Ishikawa (cell line): ENCODE data around the gene LCAT.

Source experiments
- CEBPB ChIP-seq: IDR thresholded peaks from 2 replicates; pipeline ENCODE4 v1.6.1; 2012
- CREB1 ChIP-seq: IDR thresholded peaks from 2 replicates; pipeline ENCODE4 v1.6.1; 2012; ENCODE audit warnings: low read depth
- EGR1 ChIP-seq: IDR thresholded peaks from 2 replicates; pipeline ENCODE4 v1.6.1; 2012
- EP300 ChIP-seq: IDR thresholded peaks from 2 replicates; pipeline ENCODE4 v1.6.1; 2012; ENCODE audit warnings: borderline replicate concordance
- FOXM1 ChIP-seq: IDR thresholded peaks from 2 replicates; pipeline ENCODE4 v1.6.1; 2012; ENCODE audit warnings: low read depth, borderline replicate concordance
- MAX ChIP-seq: IDR thresholded peaks from 2 replicates; pipeline ENCODE4 v1.6.1; 2012
- NFIC ChIP-seq: IDR thresholded peaks from 2 replicates; pipeline ENCODE4 v1.6.1; 2012
- RAD21 ChIP-seq: IDR thresholded peaks from 2 replicates; pipeline ENCODE4 v1.6.1; 2012; ENCODE audit warnings: low read depth
- TAF1 ChIP-seq: IDR thresholded peaks from 2 replicates; pipeline ENCODE4 v1.6.1; 2012; ENCODE audit warnings: low read depth, mild to moderate bottlenecking
- TCF12 ChIP-seq: IDR thresholded peaks from 2 replicates; pipeline ENCODE4 v1.6.1; 2012; ENCODE audit warnings: low read depth
- TEAD4 ChIP-seq: IDR thresholded peaks from 2 replicates; pipeline ENCODE4 v1.6.1; 2012
- USF1 ChIP-seq: IDR thresholded peaks from 2 replicates; pipeline ENCODE4 v1.6.1; 2012
- YY1 ChIP-seq: IDR thresholded peaks from 2 replicates; pipeline ENCODE4 v1.6.1; 2012; ENCODE audit warnings: low read depth
- ZBTB7A ChIP-seq: IDR thresholded peaks from 2 replicates; pipeline ENCODE4 v1.6.1; 2012; ENCODE audit warnings: low read depth
- TF ChIP-seq, protein P1 (sequence below): IDR thresholded peaks from 2 replicates; pipeline ENCODE4 v1.6.1; 2012; ENCODE audit warnings: low read depth, mild to moderate bottlenecking

Gene LCAT

DNA sequence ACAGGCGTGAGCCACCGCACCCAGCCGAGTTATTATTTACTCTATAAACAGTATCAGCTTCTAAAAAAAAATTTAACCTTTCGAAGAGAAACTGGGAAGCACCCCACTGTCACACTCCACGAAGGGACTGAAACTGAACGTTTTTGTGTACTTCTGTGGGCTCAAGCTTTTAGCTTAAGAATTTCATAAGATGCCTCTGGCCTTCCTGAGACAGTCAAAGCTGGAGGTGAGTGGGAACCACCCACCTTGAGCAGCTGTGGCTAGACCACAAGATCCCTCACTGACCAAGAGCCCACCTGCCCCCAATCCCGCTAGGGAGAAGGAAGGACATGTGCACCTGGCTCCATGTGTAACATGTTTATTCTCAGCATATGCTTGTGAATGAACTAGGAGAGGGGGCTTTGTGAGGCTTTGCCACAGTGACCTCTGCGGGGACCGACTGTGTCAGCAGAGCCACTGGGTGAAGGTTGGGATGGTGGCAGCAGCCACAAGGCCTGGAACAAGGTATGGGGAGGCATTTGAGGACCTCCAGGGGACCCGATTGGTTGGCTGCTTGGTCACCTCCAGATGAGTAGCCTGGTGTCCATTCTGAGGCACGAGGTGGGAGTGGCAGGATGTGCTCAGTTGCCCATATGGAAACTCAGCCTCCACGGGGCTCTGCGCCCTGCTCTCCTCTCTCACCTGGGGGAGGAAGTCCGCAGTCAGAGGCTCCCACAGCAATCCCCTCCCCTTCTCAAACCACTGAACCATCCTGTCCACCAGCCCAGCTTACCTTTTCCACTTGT lies 31.6 kb upstream of the LCAT start:
- TF ChIP-seq TAF1 (no peak), MAX (no peak), TCF12 (no peak), CREB1 (no peak), USF1 (no peak), FOXM1 (no peak)

DNA sequence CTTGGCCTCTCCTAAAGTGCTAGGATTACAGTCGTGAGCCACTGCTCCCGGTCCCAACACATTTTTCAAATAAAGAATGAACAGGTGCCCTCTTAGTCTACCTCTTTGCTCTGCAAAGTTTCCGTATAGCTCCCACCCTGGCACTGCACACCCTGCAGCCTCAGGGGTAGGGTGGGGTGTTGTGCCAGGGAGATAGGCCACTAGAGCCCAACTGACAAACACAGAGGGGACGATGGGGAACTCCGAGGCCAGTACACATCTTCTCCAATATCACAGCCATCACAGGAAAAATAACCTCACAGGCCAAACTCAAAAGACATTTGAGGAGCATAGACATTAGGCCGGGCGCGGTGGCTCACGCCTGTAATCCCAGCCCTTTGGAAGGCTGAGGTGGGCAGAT lies 27.2 kb upstream of the LCAT start:
- TF ChIP-seq YY1 (no peak), CEBPB (no peak), TEAD4 (no peak), TCF12 (no peak), CREB1 (no peak), FOXM1 (no peak), ZBTB7A (no peak), RAD21 (no peak), EGR1 (no peak), NFIC (no peak), EP300 (no peak), USF1 (no peak), TAF1 (no peak)
- TF ChIP-seq, protein P1, sequence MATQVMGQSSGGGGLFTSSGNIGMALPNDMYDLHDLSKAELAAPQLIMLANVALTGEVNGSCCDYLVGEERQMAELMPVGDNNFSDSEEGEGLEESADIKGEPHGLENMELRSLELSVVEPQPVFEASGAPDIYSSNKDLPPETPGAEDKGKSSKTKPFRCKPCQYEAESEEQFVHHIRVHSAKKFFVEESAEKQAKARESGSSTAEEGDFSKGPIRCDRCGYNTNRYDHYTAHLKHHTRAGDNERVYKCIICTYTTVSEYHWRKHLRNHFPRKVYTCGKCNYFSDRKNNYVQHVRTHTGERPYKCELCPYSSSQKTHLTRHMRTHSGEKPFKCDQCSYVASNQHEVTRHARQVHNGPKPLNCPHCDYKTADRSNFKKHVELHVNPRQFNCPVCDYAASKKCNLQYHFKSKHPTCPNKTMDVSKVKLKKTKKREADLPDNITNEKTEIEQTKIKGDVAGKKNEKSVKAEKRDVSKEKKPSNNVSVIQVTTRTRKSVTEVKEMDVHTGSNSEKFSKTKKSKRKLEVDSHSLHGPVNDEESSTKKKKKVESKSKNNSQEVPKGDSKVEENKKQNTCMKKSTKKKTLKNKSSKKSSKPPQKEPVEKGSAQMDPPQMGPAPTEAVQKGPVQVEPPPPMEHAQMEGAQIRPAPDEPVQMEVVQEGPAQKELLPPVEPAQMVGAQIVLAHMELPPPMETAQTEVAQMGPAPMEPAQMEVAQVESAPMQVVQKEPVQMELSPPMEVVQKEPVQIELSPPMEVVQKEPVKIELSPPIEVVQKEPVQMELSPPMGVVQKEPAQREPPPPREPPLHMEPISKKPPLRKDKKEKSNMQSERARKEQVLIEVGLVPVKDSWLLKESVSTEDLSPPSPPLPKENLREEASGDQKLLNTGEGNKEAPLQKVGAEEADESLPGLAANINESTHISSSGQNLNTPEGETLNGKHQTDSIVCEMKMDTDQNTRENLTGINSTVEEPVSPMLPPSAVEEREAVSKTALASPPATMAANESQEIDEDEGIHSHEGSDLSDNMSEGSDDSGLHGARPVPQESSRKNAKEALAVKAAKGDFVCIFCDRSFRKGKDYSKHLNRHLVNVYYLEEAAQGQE, result no peak

DNA sequence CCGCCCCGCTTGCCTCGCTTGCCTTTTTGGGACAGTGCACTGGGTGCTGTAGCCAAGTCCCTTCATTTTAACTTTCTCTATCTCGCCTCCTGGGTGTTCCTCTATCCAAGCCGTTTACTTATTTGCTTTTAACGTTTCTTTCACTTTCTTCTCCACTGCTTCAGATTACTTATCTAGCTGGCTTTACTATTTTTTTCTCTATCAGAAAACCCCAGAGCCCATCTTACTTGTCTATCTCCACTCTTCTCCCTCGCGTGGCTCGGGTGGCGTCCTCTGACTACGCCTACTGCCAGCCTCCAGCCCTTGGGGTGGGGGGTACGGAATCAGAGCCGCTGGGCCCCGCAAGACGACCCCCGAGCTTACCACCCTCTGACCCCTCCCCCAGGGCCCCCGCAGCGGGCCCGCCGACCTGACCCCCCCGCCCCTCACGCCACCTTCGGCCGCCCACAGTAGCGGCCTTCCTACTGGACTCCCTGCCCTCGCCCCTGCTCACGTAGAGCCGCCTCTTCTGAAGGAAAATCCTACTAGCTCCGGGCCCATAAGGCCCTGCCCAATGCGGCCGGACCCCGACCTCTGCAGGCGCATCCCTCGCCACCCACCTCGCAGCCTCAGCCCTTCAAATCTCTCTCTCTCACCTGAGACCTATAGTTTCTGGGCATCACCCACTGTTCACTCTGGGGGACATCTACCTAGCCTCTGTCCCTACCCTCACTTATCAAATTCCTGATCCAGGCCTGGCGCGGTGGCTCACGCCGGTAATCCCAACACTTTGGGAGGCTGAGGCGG lies 25.5 kb upstream of the LCAT start:
- TF ChIP-seq ZBTB7A (no peak), TAF1 (0 out of 2 replicates have a peak, but pooled peaks have one; percentile 3)

GRCh38 chr16:67968400-67969253 lies 24.7 kb upstream of the LCAT start, which contains the start of gene SLC12A4:
Gene SLC12A4, minus strand, starts transcription at chr16:67968637. Its CDS starts 84 bp downstream, at chr16:67968553.
- TF ChIP-seq TAF1 (peak; percentile 35; the same call in 1 of the 2 replicates), ZBTB7A (peak; percentile 98), EGR1 (no peak), TEAD4 (peak; percentile 76)

GRCh38 chr16:67967958-67968399 lies 24.1 kb upstream of the LCAT start:
- TF ChIP-seq USF1 (no peak), MAX (no peak), ZBTB7A (no peak), EGR1 (no peak), TCF12 (no peak), TAF1 (no peak), CREB1 (no peak), EP300 (no peak), RAD21 (no peak), YY1 (no peak), CEBPB (no peak), FOXM1 (no peak), TEAD4 (no peak), NFIC (no peak)
- TF ChIP-seq, protein P1, result no peak
